Kidney epithelial cell (primary cell): ENCODE results near the gene CYRIA. TPM values are rescaled to one million over a fixed set of nuclear protein-coding genes. Genes with fewer than 3 reads are reported as not detected.

ENCODE experiments used
- DNase-seq: peaks from one replicate; pipeline ENCODE4 v3.0.0-alpha.2; 2010; ENCODE audit warnings: low read depth
- H3K27me3 ChIP-seq: 2 replicates; pipeline ENCODE4 v1.6.0; 2011; ENCODE audit warnings: low read length; ENCODE audit not compliant: control insufficient read depth, insufficient read depth
- H3K36me3 ChIP-seq: 2 replicates; pipeline ENCODE4 v1.5.1; 2011; ENCODE audit warnings: low read length; ENCODE audit not compliant: control insufficient read depth, insufficient read depth
- H3K4me3 ChIP-seq: 2 replicates; pipeline ENCODE4 v1.5.1; 2011; ENCODE audit warnings: low read depth, mild to moderate bottlenecking, control low read depth, low read length
- total RNA-seq: library from RNA; depleted of rRNA; stranded (reverse); fragments of >200 nt; gene quantifications from 2 replicates; pipeline ENCODE4 v1.2.3, GENCODE V29; 2015
- TF ChIP-seq, protein P1 (sequence below): IDR thresholded peaks from 2 replicates; pipeline ENCODE4 v1.5.1; 2011; ENCODE audit warnings: mild to moderate bottlenecking, moderate library complexity, low read length, control low read depth, inconsistent platforms; ENCODE audit not compliant: insufficient read depth, poor library complexity, severe bottlenecking

The CYRIA gene
- total RNA-seq, 1 donor from 2014 or later = 3.0 TPM

- no peak for DNase-seq
- H3K36me3 ChIP-seq = no peaks in the 10 kb centered on the region
- TF ChIP-seq, protein P1, sequence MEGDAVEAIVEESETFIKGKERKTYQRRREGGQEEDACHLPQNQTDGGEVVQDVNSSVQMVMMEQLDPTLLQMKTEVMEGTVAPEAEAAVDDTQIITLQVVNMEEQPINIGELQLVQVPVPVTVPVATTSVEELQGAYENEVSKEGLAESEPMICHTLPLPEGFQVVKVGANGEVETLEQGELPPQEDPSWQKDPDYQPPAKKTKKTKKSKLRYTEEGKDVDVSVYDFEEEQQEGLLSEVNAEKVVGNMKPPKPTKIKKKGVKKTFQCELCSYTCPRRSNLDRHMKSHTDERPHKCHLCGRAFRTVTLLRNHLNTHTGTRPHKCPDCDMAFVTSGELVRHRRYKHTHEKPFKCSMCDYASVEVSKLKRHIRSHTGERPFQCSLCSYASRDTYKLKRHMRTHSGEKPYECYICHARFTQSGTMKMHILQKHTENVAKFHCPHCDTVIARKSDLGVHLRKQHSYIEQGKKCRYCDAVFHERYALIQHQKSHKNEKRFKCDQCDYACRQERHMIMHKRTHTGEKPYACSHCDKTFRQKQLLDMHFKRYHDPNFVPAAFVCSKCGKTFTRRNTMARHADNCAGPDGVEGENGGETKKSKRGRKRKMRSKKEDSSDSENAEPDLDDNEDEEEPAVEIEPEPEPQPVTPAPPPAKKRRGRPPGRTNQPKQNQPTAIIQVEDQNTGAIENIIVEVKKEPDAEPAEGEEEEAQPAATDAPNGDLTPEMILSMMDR = no peak
- no peaks in the 10 kb centered on the region for H3K27me3 ChIP-seq
- no peak overlapping the region for H3K4me3 ChIP-seq
Measured at GRCh38 chr2:16629044-16629443, 36.6 kb downstream of the CYRIA start.

GRCh38 chr2:16628314-16628713 lies 37.3 kb downstream of the CYRIA start:
- TF ChIP-seq, protein P1 = no peak
- no peak for DNase-seq
- no peak overlapping the region for H3K4me3 ChIP-seq

GRCh38 chr2:16626997-16627605 lies 38.5 kb downstream of the CYRIA start:
- Histone ChIP-seq H3K4me3 (no peak overlapping the region), H3K27me3 (no peaks in the 10 kb centered on the region), H3K36me3 (no peaks in the 10 kb centered on the region)
- no peak for DNase-seq
- TF ChIP-seq, protein P1 = no peak

More at GRCh38 chr2:16628314-16628713, 37.3 kb downstream of the CYRIA start:
- Histone ChIP-seq H3K36me3 (no peaks in the 10 kb centered on the region), H3K27me3 (no peaks in the 10 kb centered on the region)

- TF ChIP-seq, protein P1 = no peak
Measured at GRCh38 chr2:16626497-16626896, 39.1 kb downstream of the CYRIA start.

GRCh38 chr2:16625759-16626158 lies 39.9 kb downstream of the CYRIA start:
- H3K4me3 ChIP-seq = no peak overlapping the region
- no peak for DNase-seq
- H3K36me3 ChIP-seq = no peaks in the 10 kb centered on the region
- TF ChIP-seq, protein P1 = no peak
- no peaks in the 10 kb centered on the region for H3K27me3 ChIP-seq

More at GRCh38 chr2:16626497-16626896, 39.1 kb downstream of the CYRIA start:
- DNase-seq = peak; percentile 50
- H3K4me3 ChIP-seq = no peak overlapping the region
- H3K36me3 ChIP-seq = no peaks in the 10 kb centered on the region
- H3K27me3 ChIP-seq = no peaks in the 10 kb centered on the region

- Histone ChIP-seq H3K4me3 (no peak overlapping the region), H3K36me3 (no peaks in the 10 kb centered on the region), H3K27me3 (no peaks in the 10 kb centered on the region)
- no peak for DNase-seq
- TF ChIP-seq, protein P1 = no peak
Measured at GRCh38 chr2:16625201-16625729, 40.4 kb downstream of the CYRIA start.
